PFSK-1 (cell line): ENCODE results near the gene FAM53A.

Experiments
- POLR2AphosphoS5 ChIP-seq: IDR thresholded peaks from 2 replicates; pipeline ENCODE4 v1.6.1; 2012; ENCODE audit warnings: low read depth, mild to moderate bottlenecking, control low read depth, low read length, moderate library complexity
- REST ChIP-seq, 2 experiments: IDR thresholded peaks; 2 replicates each; pipeline versions ENCODE4 v1.6.1 to v1.8.0; 2011 to 2012; ENCODE audit warnings: low read depth in 2 of 2, low read length in 2 of 2, control low read depth in 1 of 2, inconsistent platforms in 1 of 2, mild to moderate bottlenecking in 1 of 2, moderate library complexity in 1 of 2; ENCODE audit not compliant: insufficient read depth in 1 of 2

GRCh38 chr4:1655676-1656075, 28.4 kb downstream of the FAM53A start:
- TF ChIP-seq POLR2AphosphoS5, result no peak
- no peak for TF ChIP-seq REST (IDR thresholded peaks at IDR 0.05; ENCODE audit: insufficient read depth in 1 of 2, low read depth in 2 of 2, low read length in 2 of 2)
